Skin of body (tissue), 2 donors: Measurements from ENCODE around the gene TM4SF5. TPM values are rescaled to one million over a fixed set of nuclear protein-coding genes. Genes with fewer than 3 reads are reported as not detected.
"Not testable (repeated sequence)": the region's sequence is repeated elsewhere in the genome, so short reads cannot be mapped to it uniquely, and the experiment has no call there.

ENCODE experiments used
- DNase-seq: peaks from one replicate; lab custom pipeline; 2025; lab: John Stamatoyannopoulos, UW
- total RNA-seq: library from RNA; depleted of rRNA; stranded (reverse); fragments of >200 nt; gene quantifications from one replicate; pipeline ENCODE4 v1.2.3, GENCODE V29; 2014

Gene TM4SF5
- total RNA-seq, 1 donor from 2014 or later = not detected

DNA sequence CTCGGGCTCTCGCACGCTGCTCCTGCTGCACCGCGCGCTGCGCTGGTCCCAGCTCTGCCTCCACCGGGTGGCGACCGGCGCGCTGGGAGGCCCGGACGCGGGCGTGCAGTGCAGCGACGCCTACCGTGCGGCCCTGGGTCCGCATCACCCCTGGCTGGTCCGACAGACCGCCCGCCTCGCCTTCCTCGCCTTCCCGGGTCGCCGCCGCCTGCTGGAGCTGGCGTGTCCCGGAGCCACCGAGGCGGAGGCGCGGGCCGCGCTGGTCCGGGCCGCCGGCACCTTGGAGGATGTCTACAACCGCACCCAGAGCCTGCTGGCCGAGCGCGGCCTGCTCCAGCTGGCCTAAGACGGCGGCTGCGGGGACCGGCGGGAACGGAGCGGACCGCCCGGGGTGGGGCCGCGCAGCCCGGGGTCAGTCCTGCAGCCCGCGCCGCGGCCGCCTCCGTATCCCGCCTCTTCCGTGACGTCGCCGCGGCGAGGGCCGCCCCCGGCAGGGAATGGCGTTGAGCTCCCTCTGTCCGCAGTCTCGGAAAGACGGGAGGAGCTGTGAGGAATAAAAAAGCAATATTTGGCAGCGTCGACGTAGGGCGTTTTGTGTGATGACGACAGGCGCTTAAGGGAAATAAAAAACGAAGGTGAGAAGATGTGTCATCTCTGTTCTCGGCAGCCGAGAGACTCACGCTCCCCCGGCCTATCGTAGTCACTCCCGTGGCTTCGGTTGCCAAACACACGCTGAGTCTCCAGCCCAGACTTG lies 18.4 kb downstream of the TM4SF5 start:
- peak; percentile 80 for DNase-seq

GRCh38 chr17:4790705-4791088 lies 19.0 kb downstream of the TM4SF5 start:
- no peak for DNase-seq

DNA sequence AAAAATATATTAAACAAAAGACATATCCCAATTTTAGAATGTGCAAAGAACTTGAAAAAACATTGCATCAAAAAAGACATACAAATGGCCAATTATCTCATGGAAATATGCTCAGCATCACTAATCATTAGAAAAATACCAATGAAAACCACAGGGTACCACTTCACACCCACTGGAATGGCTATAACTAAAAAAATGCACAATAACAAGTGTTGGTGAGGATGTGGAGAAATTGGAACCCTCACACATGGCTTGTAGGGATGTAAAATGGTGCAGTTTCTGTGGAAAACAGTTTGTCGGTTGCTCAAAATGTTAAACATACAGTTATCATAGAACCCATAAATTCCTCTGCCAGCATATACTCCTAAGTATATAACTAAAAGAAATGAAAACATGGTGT lies 23.5 kb downstream of the TM4SF5 start:
- DNase-seq = no peak

DNA sequence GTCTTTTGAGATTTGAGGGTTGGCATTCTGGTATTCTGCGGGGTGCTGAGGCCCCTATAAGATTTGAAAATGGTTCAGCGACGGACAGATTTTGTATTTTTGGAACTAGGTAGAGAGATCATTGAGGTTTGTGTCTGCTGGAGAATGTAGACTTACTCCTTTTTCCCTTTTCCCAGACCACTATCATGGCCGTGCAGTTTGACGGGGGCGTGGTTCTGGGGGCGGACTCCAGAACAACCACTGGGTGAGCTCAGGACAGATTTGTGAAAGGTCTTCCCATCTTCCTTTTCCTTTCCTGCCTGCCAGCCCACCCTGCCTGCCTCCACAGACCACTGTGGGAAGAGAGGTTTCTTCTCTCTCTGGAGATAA lies 24.9 kb downstream of the TM4SF5 start:
- no peak for DNase-seq

DNA sequence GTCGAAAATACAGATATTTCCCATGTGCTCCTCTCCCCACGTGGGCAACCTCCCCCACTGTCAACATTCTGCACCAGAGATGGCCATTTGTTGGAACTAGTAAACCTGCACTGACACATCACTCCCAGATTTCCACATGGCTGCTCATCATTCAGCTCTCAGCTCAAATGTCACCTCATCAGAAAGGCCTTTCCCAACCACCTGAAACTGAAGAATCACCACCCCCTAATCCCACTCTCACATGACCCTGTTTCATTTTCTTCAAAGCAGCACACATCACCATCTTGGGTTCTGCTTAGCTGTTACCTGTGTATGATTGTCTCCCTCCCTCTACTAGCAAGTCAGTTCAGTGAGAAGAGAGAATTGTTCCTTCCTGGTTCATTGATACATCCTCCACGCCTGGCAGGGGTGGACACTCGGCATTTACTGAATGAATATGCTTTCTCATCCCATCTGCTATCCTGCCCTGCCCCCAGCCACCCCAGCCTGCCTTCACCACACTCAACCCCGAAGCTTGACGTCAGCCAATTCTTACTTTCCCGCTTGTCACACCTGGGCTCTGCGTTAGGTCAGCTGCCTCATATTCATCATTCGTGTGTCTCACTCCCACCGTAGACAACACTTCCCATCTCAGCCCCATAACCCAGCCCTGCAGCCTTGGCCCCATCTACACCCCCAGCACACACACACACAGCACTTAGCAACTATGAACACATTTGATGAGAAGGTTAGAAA lies 28.9 kb downstream of the TM4SF5 start:
- no peak for DNase-seq

GRCh38 chr17:4802228-4802627 lies 30.5 kb downstream of the TM4SF5 start, which contains the start of gene C17orf114:
TSS of gene C17orf114 (minus strand) at chr17:4802328.
- no peak for DNase-seq

- DNase-seq = no peak
Observed at GRCh38 chr17:4806456-4806776, 34.7 kb downstream of the TM4SF5 start.

DNA sequence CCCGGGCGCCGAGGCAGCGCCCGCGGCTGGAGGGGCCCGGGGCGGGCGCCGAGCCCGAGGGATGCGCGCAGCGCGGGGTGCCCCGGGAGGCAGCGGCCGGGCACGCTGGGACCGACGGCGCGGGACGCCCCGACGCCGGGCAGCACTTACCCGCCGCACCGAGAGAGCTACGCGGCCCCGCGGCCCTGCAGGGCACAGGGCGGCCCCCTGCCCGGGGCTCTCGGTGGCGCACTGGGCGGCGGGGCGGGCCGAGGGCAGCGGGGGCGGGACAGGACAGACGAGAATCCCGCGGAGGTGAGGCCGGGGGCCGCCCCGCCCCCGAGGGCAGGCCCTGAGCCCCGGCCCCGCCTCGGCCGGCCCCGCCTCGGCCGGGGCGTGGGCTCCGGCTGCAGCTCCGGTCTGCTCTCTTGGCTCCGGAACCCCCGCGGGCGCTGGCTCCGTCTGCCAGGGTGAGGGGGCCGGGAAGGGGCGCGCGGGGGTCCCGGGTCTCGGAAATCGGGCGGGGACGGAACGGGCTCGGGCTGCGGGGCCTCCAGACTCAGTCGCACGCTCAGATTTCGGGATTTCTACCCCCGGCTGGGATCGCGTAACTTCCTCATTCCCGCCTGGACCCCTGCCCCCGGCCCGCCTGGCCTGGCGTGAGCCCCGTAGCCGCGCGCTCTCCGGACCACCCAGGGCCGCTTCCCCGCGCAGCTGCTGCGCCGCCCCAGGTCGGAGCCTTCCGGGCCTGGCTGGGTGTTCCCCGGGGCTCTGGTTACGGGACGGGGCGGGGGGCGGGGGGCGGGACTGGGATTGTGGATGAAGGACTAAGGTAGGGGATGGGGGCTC lies 35.3 kb downstream of the TM4SF5 start, which contains the start of gene PLD2:
PLD2 (plus strand) TSS at position 376 of the 828 bp plus-strand sequence. CDS start 621 bp downstream, outside the sequence.
- peak; percentile 54 for DNase-seq

DNA sequence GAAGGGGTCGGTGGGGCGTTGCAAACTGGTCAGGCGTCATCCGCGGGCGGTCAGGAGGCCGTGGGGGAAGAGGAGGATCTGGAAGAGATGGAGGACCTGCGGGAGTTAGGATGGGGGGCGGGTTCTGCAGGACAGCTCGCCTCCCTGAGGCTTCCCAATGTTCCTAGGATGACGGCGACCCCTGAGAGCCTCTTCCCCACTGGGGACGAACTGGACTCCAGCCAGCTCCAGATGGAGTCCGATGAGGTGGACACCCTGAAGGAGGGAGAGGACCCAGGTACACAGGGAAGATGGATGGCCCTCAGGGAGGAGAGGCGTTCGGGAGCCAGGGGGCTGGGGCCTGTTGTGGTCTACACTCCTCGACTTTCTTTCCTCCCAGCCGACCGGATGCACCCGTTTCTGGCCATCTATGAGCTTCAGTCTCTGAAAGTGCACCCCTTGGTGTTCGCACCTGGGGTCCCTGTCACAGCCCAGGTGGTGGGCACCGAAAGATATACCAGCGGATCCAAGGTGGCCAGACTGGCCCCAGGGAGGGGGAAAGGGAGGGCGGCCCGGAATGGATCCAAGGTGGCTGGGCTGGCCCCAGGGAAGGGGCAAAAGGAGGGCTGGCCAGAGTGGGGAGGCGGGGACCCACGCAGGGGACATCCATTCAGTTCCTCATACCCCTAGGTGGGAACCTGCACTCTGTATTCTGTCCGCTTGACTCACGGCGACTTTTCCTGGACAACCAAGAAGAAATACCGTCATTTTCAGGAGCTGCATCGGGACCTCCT lies 36.1 kb downstream of the TM4SF5 start:
- no peak for DNase-seq

- no peak for DNase-seq
Observed at GRCh38 chr17:4808378-4808767, 36.7 kb downstream of the TM4SF5 start.

- no peak for DNase-seq
Observed at GRCh38 chr17:4810696-4811290, 39.1 kb downstream of the TM4SF5 start.

GRCh38 chr17:4811471-4811870 lies 39.8 kb downstream of the TM4SF5 start:
- no peak for DNase-seq

DNA sequence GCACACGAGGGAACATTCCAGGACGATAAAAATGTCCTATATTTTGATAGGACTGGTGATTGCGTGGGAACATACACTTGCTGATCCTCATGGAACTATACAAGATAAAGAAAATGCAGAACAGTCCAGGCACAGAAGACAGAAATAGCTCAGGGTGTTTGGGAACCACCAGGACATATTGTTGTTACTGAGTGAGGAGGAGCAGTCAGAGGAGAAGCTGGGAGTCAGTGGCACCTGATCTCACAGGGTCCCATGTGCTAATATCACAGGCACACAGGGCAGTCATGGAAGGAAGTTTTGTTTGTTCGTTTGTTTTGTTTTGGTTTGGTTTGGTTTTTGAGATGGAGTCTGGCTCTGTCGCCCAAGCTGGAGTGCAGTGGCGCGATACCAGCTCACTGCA lies 41.0 kb downstream of the TM4SF5 start:
- no peak for DNase-seq

DNA sequence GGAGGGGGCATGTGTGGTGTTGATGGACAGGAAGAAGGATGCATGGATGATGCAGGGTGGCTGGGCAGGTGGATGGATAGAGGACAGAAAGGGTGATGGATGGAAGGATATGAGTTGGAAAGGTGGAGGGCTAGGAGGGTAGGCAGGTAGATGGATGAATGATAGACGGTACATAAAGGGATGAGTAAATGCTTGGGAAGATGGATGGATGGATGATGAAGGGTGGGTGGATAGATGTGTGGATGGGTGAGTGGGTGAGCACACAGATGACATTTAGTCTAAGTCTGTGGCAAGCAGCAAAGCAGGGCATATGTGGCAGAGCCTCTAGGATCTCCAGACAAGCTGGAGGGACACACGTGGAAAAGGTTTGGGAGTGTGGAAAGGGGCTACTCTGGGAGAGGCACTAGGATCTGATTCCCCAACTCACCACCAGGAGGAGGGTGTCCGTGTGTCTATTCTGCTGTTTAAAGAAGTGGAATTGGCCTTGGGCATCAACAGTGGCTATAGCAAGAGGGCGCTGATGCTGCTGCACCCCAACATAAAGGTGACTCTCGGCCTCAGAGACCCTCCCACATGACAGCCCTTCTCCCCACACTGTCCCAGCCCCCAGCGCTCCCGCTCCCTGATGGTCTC lies 43.5 kb downstream of the TM4SF5 start:
- no peak for DNase-seq

DNA sequence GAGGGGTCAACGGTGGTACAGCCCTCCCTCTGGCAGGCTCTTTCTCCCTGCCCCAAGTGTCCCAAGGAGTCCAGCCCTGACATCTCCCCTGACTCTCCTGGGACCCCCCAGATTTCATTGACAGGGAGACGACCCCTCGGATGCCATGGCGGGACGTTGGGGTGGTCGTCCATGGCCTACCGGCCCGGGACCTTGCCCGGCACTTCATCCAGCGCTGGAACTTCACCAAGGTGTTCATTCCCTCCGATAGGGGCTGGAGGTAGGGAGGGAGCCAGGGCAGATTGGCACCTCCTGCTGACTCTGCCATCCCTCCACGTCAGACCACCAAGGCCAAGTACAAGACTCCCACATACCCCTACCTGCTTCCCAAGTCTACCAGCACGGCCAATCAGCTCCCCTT lies 45.1 kb downstream of the TM4SF5 start:
- no peak for DNase-seq

GRCh38 chr17:4818276-4818675 lies 46.6 kb downstream of the TM4SF5 start:
- no peak for DNase-seq

GRCh38 chr17:4822835-4823234 lies 51.1 kb downstream of the TM4SF5 start:
- DNase-seq = no peak

GRCh38 chr17:4823373-4824089 lies 51.8 kb downstream of the TM4SF5 start:
- DNase-seq = no peak

- no peak for DNase-seq
Observed at GRCh38 chr17:4827399-4827798, 55.7 kb downstream of the TM4SF5 start.

DNA sequence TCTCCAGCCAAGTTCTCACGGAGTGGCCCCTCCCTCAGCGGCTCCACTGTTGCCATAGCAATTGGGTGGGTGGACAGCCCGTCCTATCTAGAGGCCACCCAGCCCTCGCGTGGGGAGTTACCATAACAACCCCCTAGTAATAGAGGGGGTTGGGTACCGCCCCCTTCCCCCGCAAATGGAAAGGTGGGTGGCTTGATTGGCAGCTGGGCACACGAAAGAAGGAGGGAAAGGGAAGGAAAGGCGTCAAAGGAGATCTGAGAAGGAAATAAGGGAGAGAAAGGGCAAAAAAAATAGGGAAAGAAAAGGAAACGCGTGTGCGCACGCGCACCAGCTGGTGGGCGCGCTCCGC lies 61.1 kb downstream of the TM4SF5 start:
- DNase-seq = not testable (repeated sequence)
